ENCODE data around the gene ZNF749.

DNA sequence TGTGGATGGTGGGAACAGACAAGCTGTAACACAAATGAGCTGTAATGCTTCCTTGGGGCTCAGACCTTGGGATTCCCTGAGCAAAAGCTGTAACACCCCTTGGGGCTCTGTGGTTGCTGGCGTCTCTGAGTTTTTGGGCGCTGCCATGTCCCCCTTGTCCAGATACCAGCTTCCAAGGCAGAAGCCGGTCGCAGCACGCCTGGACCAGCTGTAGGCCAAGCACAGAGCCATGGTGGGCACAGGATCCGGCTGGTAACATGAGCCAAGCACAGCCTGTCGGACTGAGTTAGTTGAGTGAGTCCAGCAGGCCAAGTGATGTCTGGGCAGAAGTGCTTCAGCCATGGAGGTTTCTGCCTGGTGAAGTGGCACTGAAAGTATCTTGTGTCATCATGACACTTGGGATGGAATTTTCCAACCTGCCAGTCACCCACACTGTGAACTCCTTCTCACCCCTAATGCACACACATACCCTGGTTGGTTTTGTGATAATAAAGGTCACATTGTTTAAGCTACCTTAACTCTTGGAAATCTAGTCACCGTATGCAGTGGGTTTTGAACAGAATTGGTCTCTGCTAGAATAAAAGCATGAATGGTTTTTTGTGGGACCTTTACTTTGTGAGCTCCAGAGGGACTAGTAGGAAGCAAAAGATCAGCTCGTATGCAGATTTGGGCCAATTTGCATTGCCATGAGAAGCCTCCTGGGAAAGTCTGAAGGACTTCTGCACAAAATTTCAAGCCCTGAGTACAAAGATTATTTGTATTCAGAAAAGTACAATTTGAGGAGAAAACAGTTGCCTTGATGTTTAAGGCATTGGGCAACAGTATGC lies 31.2 kb upstream of the ZNF749 start:
- no peak for TF ChIP-seq EZH2 (IDR thresholded peaks at IDR 0.05; ENCODE audit: borderline replicate concordance, low read depth, low read length, severe bottlenecking)
- TF ChIP-seq, protein P1, sequence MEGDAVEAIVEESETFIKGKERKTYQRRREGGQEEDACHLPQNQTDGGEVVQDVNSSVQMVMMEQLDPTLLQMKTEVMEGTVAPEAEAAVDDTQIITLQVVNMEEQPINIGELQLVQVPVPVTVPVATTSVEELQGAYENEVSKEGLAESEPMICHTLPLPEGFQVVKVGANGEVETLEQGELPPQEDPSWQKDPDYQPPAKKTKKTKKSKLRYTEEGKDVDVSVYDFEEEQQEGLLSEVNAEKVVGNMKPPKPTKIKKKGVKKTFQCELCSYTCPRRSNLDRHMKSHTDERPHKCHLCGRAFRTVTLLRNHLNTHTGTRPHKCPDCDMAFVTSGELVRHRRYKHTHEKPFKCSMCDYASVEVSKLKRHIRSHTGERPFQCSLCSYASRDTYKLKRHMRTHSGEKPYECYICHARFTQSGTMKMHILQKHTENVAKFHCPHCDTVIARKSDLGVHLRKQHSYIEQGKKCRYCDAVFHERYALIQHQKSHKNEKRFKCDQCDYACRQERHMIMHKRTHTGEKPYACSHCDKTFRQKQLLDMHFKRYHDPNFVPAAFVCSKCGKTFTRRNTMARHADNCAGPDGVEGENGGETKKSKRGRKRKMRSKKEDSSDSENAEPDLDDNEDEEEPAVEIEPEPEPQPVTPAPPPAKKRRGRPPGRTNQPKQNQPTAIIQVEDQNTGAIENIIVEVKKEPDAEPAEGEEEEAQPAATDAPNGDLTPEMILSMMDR (IDR thresholded peaks at IDR 0.05; ENCODE audit: borderline replicate concordance, extremely low read depth, low read length, poor library complexity, severe bottlenecking), result no peak
